ENCODE results near the gene CSF3. TPM values are rescaled to one million over a fixed set of nuclear protein-coding genes. Genes with fewer than 3 reads are reported as not detected.
"Not testable (repeated sequence)": the region's sequence is repeated elsewhere in the genome, so short reads cannot be mapped to it uniquely, and the experiment has no call there.

The CSF3 gene
- total RNA-seq, 1 donor from 2014 or later, result not detected

DNA sequence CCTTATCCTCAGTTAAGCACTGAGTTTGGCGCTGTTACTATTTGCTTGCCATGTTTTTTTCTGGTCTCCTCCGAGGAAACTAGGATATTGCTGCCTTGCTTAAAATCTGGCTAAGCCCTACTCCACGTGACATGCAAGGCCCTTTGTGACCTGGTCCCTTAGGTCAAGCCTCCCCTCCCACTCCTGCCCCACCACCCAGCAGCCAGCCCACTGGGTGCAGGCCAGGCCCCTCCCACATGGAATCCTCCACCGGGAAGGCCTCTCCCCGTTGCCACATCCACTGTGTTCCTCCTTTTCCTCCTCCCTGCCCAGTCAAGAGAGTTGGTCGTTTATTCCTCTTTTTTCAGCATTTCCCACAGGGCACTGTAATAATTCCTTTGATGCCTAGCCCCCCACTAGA is 18.4 kb upstream of the CSF3 start:
- peak; percentile 92 for DNase-seq (ENCODE audit: low spot score)
- peak; percentile 95 for ATAC-seq

DNA sequence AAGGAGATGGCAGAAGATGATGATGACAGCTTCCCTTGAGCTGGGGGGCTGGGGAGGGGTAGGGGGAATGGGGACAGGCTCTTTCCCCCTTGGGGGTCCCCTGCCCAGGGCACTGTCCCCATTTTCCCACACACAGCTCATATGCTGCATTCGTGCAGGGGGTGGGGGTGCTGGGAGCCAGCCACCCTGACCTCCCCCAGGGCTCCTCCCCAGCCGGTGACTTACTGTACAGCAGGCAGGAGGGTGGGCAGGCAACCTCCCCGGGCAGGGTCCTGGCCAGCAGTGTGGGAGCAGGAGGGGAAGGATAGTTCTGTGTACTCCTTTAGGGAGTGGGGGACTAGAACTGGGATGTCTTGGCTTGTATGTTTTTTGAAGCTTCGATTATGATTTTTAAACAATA is 17.7 kb upstream of the CSF3 start:
- ATAC-seq, result no peak
- no peak for DNase-seq (ENCODE audit: low spot score)

GRCh38 chr17:39999067-39999466 is 16.2 kb upstream of the CSF3 start:
- ATAC-seq (no peak), DNase-seq (ENCODE audit: low spot score) (no peak)

GRCh38 chr17:40000161-40000560 is 15.1 kb upstream of the CSF3 start:
- DNase-seq (ENCODE audit: low spot score) (no peak), ATAC-seq (no peak)

- ATAC-seq; DNase-seq (ENCODE audit: low spot score): not testable (repeated sequence)
Observed at GRCh38 chr17:40001335-40001734, 13.9 kb upstream of the CSF3 start.

- DNase-seq (ENCODE audit: low spot score) (no peak), ATAC-seq (no peak)
Observed at GRCh38 chr17:40004072-40004471, 11.2 kb upstream of the CSF3 start.

DNA sequence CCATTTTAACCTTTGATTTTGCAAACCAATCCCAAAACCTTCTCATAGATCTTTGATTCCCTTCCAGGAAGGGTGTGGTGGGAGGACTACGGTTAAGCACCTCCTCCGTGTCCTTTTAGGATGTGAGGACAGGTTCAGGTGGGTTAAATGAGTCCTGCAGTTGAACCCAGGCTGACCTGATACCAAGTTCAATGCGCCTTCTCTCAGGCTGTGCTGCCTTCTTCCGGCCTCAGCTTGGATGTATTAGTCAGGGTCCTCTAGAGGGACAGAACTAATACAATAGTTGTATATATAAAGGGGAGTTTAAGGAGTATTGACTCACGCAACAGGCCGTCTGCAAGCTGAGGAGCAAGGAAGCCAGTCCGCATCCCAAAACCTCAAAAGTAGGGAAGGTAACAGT is 10.5 kb upstream of the CSF3 start:
- ATAC-seq (no peak), DNase-seq (ENCODE audit: low spot score) (no peak)

GRCh38 chr17:40005520-40005919 is 9.7 kb upstream of the CSF3 start:
- ATAC-seq, result no peak

GRCh38 chr17:40010946-40011500 is 4.2 kb upstream of the CSF3 start:
- DNase-seq (ENCODE audit: low spot score); ATAC-seq: not testable (repeated sequence)

More at GRCh38 chr17:40005520-40005919, 9.7 kb upstream of the CSF3 start:
- DNase-seq (ENCODE audit: low spot score), result no peak

DNA sequence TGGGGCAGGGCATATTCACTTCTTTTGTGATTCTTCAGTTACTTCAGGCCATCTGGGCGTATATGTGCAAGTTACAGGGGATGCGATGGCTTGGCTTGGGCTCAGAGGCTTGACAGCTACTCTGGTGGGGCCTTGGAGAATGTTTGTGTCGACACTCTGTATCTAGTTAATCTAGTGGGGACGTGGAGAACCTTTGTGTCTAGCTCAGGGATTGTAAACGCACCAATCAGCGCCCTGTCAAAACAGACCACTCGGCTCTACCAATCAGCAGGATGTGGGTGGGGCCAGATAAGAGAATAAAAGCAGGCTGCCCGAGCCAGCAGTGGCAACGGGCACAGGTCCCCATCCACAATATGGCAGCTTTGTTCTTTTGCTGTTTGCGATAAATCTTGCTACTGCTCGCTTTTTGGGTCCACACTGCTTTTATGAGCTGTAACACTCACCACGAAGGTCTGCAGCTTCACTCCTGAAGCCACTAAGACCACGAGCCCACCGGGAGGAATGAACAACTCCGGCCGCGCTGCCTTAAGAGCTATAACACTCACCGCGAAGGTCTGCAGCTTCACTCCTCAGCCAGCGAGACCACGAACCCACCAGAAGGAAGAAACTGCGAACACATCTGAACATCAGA is 3.1 kb upstream of the CSF3 start:
- not testable (repeated sequence) for DNase-seq (ENCODE audit: low spot score); ATAC-seq

- DNase-seq (ENCODE audit: low spot score) (no peak), ATAC-seq (no peak)
Observed at GRCh38 chr17:40014375-40014980, 762 bp upstream of the CSF3 start.

DNA sequence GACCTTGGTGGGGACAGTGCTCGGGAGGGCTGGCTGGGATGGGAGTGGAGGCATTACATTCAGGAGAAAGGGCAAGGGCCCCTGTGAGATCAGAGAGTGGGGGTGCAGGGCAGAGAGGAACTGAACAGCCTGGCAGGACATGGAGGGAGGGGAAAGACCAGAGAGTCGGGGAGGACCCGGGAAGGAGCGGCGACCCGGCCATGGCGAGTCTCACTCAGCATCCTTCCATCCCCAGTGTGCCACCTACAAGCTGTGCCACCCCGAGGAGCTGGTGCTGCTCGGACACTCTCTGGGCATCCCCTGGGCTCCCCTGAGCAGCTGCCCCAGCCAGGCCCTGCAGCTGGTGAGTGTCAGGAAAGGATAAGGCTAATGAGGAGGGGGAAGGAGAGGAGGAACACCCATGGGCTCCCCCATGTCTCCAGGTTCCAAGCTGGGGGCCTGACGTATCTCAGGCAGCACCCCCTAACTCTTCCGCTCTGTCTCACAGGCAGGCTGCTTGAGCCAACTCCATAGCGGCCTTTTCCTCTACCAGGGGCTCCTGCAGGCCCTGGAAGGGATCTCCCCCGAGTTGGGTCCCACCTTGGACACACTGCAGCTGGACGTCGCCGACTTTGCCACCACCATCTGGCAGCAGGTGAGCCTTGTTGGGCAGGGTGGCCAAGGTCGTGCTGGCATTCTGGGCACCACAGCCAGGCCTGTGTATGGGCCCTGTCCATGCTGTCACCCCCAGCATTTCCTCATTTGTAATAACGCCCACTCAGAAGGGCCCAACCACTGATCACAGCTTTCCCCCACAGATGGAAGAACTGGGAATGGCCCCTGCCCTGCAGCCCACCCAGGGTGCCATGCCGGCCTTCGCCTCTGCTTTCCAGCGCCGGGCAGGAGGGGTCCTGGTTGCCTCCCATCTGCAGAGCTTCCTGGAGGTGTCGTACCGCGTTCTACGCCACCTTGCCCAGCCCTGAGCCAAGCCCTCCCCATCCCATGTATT is 1.1 kb downstream of the CSF3 start:
- DNase-seq (ENCODE audit: low spot score), result no peak
- no peak for ATAC-seq

DNA sequence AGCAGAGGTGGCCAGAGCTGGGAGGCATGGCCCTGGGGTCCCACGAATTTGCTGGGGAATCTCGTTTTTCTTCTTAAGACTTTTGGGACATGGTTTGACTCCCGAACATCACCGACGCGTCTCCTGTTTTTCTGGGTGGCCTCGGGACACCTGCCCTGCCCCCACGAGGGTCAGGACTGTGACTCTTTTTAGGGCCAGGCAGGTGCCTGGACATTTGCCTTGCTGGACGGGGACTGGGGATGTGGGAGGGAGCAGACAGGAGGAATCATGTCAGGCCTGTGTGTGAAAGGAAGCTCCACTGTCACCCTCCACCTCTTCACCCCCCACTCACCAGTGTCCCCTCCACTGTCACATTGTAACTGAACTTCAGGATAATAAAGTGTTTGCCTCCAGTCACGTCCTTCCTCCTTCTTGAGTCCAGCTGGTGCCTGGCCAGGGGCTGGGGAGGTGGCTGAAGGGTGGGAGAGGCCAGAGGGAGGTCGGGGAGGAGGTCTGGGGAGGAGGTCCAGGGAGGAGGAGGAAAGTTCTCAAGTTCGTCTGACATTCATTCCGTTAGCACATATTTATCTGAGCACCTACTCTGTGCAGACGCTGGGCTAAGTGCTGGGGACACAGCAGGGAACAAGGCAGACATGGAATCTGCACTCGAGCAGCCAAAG is 2.3 kb downstream of the CSF3 start:
- DNase-seq (ENCODE audit: low spot score) (no peak), ATAC-seq (no peak)

GRCh38 chr17:40018211-40019121 is 3.2 kb downstream of the CSF3 start:
- DNase-seq (ENCODE audit: low spot score) (no peak), ATAC-seq (peak; percentile 37)

- ATAC-seq (no peak), DNase-seq (ENCODE audit: low spot score) (no peak)
Observed at GRCh38 chr17:40019140-40019991, 4.1 kb downstream of the CSF3 start.

DNA sequence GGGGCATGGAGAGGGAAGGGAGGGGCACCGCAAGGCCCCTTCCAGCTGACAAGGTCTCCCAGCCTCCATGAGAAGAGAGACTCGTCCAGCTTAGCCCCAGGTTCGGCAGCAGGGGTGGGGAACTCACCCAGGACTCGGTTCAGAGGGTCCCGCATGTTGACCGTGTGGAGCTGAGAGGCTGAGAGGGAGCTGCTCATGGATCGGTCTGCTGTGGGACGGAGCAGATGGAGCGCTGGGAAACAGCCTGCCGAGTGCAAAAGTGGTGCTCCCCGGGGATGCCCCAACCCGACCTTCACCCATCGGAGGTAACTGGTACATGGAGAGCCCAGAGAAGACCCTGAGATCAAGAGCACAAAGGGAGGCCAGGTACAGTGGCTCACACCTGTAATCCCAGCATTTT is 4.9 kb downstream of the CSF3 start:
- DNase-seq (ENCODE audit: low spot score), result no peak
- ATAC-seq, result no peak

DNA sequence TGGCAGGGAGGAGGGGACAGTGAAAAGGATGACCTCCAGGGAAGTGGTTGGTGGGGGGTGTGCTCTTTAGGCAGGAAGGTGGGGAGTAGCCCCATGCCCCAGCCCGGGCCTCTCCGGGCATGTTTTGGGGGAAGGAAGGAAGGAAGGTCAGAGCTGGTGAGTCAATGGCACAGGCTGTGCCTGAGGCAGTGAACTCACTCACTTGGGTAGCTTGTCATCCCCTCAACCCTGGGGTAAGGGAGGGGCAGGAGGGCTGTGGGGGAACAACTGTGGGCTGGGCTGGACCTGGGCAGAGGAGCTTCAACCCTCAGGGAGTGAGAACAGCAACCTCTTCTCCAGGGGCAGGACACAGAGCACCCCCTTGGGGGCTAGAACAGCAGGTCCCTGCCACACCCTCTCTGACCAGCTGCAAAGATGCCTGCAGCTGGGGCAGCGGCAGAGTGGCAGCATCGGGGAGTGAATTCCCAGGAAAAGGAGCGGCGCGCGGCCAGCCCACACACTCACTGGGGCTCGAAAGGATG is 6.3 kb downstream of the CSF3 start:
- ATAC-seq, result no peak

GRCh38 chr17:40022497-40022896 is 7.3 kb downstream of the CSF3 start:
- ATAC-seq (no peak), DNase-seq (ENCODE audit: low spot score) (no peak)

More for the DNA sequence above, 6.3 kb downstream of the CSF3 start:
- DNase-seq (ENCODE audit: low spot score), result no peak
